Measurements from ENCODE around the gene CDC16.
A peak's percentile ranks its signal among the peaks of the same experiment; 100 is the strongest.
"Not testable (repeated sequence)": the region's sequence is repeated elsewhere in the genome, so short reads cannot be mapped to it uniquely, and the experiment has no call there.

The CDC16 gene

GRCh38 chr13:114228176-114228575 is 6.5 kb upstream of the CDC16 start:
- no peak for DNase-seq

GRCh38 chr13:114229506-114229905 is 5.2 kb upstream of the CDC16 start:
- DNase-seq = no peak

- DNase-seq = no peak
These were observed 4.6 kb upstream of the CDC16 start for GRCh38 chr13:114230117-114230516.

- no peak for DNase-seq
These were observed 4.1 kb upstream of the CDC16 start for GRCh38 chr13:114230575-114230974.

GRCh38 chr13:114231886-114232285 is 2.8 kb upstream of the CDC16 start:
- DNase-seq = no peak

- no peak for DNase-seq
These were observed 442 bp upstream of the CDC16 start for GRCh38 chr13:114234266-114234644.

GRCh38 chr13:114235697-114236096 is 1.0 kb downstream of the CDC16 start:
- no peak for DNase-seq

- no peak for DNase-seq
These were observed 1.5 kb downstream of the CDC16 start for GRCh38 chr13:114236227-114236626.

- DNase-seq = no peak
These were observed 2.9 kb downstream of the CDC16 start for GRCh38 chr13:114237415-114238112.

GRCh38 chr13:114241918-114242317 is 7.2 kb downstream of the CDC16 start:
- no peak for DNase-seq

- DNase-seq = no peak
These were observed 9.3 kb downstream of the CDC16 start for GRCh38 chr13:114243971-114244370.

- no peak for DNase-seq
These were observed 9.9 kb downstream of the CDC16 start for GRCh38 chr13:114244637-114245036.

GRCh38 chr13:114248011-114248410 is 13.3 kb downstream of the CDC16 start:
- no peak for DNase-seq

GRCh38 chr13:114249077-114249476 is 14.4 kb downstream of the CDC16 start:
- peak; percentile 93 for DNase-seq

GRCh38 chr13:114251639-114252440 is 17.1 kb downstream of the CDC16 start:
- not testable (repeated sequence) for DNase-seq

- DNase-seq = no peak
These were observed 21.9 kb downstream of the CDC16 start for GRCh38 chr13:114256547-114256946.

- DNase-seq = no peak
These were observed 22.3 kb downstream of the CDC16 start for GRCh38 chr13:114257014-114257413.

GRCh38 chr13:114258589-114258988 is 23.9 kb downstream of the CDC16 start:
- peak; percentile 55 for DNase-seq

GRCh38 chr13:114259374-114259773 is 24.7 kb downstream of the CDC16 start:
- DNase-seq = peak; percentile 17

GRCh38 chr13:114259974-114260373 is 25.3 kb downstream of the CDC16 start:
- DNase-seq = peak; percentile 93

GRCh38 chr13:114260814-114261213 is 26.1 kb downstream of the CDC16 start:
- no peak for DNase-seq

GRCh38 chr13:114261328-114261965 is 26.8 kb downstream of the CDC16 start:
- peak; percentile 5 for DNase-seq

GRCh38 chr13:114263578-114263977 is 28.9 kb downstream of the CDC16 start:
- DNase-seq = no peak

- not testable (repeated sequence) for DNase-seq
These were observed 29.6 kb downstream of the CDC16 start for GRCh38 chr13:114264313-114264712.

All from NCI-H146 (cell line).